Occipital lobe (tissue), 2 donors: Measurements from ENCODE around the gene ADAMTS7. TPM values are rescaled to one million over a fixed set of nuclear protein-coding genes. Genes with fewer than 3 reads are reported as not detected.
A peak's percentile ranks its signal among the peaks of the same experiment; 100 is the strongest.
"Not testable (repeated sequence)": the region's sequence is repeated elsewhere in the genome, so short reads cannot be mapped to it uniquely, and the experiment has no call there.

ENCODE experiments used
- DNase-seq: peaks from one replicate; lab custom pipeline; 2025; lab: John Stamatoyannopoulos, UW
- total RNA-seq: library from RNA; depleted of rRNA; stranded (reverse); fragments of >200 nt; gene quantifications from one replicate; pipeline ENCODE4 v1.2.3, GENCODE V29; 2014

The ADAMTS7 gene
- total RNA-seq, 1 donor from 2014 or later, result 5.9 TPM

GRCh38 chr15:78766041-78766440 is 45.2 kb downstream of the ADAMTS7 start:
- DNase-seq, result no peak

GRCh38 chr15:78765154-78765860 is 46.0 kb downstream of the ADAMTS7 start:
- DNase-seq, result not testable (repeated sequence)

GRCh38 chr15:78764340-78765153 is 46.7 kb downstream of the ADAMTS7 start:
- DNase-seq, result not testable (repeated sequence)

GRCh38 chr15:78763796-78764241 is 47.4 kb downstream of the ADAMTS7 start:
- DNase-seq, result no peak

- DNase-seq, result no peak
Measured at GRCh38 chr15:78762985-78763795, 48.1 kb downstream of the ADAMTS7 start.

GRCh38 chr15:78762386-78762961 is 48.8 kb downstream of the ADAMTS7 start:
- DNase-seq, result not testable (repeated sequence)

- no peak for DNase-seq
Measured at GRCh38 chr15:78761891-78762385, 49.3 kb downstream of the ADAMTS7 start.

GRCh38 chr15:78761475-78761874 is 49.8 kb downstream of the ADAMTS7 start:
- DNase-seq, result not testable (repeated sequence)

- no peak for DNase-seq
Measured at GRCh38 chr15:78761020-78761419, 50.2 kb downstream of the ADAMTS7 start.

GRCh38 chr15:78760091-78760882 is 51.0 kb downstream of the ADAMTS7 start:
- peak; percentile 50 for DNase-seq

GRCh38 chr15:78759361-78759998 is 51.8 kb downstream of the ADAMTS7 start:
- not testable (repeated sequence) for DNase-seq

- DNase-seq, result not testable (repeated sequence)
Measured at GRCh38 chr15:78758486-78759200, 52.6 kb downstream of the ADAMTS7 start.

GRCh38 chr15:78758084-78758483 is 53.2 kb downstream of the ADAMTS7 start:
- DNase-seq, result not testable (repeated sequence)

- DNase-seq, result no peak
Measured at GRCh38 chr15:78757636-78757905, 53.7 kb downstream of the ADAMTS7 start.

GRCh38 chr15:78756781-78757635 is 54.3 kb downstream of the ADAMTS7 start:
- DNase-seq, result peak; percentile 68

GRCh38 chr15:78755900-78756591 is 55.2 kb downstream of the ADAMTS7 start:
- not testable (repeated sequence) for DNase-seq

- DNase-seq, result not testable (repeated sequence)
Measured at GRCh38 chr15:78754637-78755280, 56.5 kb downstream of the ADAMTS7 start.
